WERI-Rb-1 (cell line): ENCODE data around the gene ALDH4A1.

Experiments used
- DNase-seq: peaks from one replicate; pipeline ENCODE4 v3.0.0-alpha.2; 2020
- H3K27ac ChIP-seq: fragments of 250-450 bp; sonication (Bioruptor Pico); 2 replicates; pipeline ENCODE4 v1.5.1; 2020; ENCODE audit warnings: mild to moderate bottlenecking, moderate library complexity
- H3K27me3 ChIP-seq: fragments of 250-450 bp; sonication (Bioruptor Pico); 2 replicates; pipeline ENCODE4 v1.5.1; 2021; ENCODE audit warnings: mild to moderate bottlenecking, low read depth, moderate library complexity; ENCODE audit not compliant: insufficient read depth, severe bottlenecking
- H3K36me3 ChIP-seq: fragments of 250-450 bp; sonication (Bioruptor Pico); 2 replicates; pipeline ENCODE4 v1.5.1; 2020; ENCODE audit warnings: mild to moderate bottlenecking, moderate library complexity
- H3K4me3 ChIP-seq: 2 replicates; pipeline ENCODE4 v1.5.1; 2011; ENCODE audit warnings: low read depth, mild to moderate bottlenecking, control low read depth, low read length
- H3K9me3 ChIP-seq: fragments of 250-450 bp; sonication (Bioruptor Pico); 2 replicates; pipeline ENCODE4 v1.5.1; 2021; ENCODE audit warnings: mild to moderate bottlenecking, moderate library complexity; ENCODE audit not compliant: severe bottlenecking
- CTCF ChIP-seq: IDR thresholded peaks from 2 replicates; pipeline ENCODE4 v1.5.1; 2011; ENCODE audit warnings: low read depth, mild to moderate bottlenecking, control low read depth, inconsistent platforms, low read length

Gene ALDH4A1

GRCh38 chr1:18931730-18932129, 29.4 kb upstream of the ALDH4A1 start:
- Histone ChIP-seq H3K27ac (no peak overlapping the region), H3K4me3 (no peak overlapping the region), H3K9me3 (no peaks in the 10 kb centered on the region), H3K27me3 (no peaks in the 10 kb centered on the region), H3K36me3 (no peaks in the 10 kb centered on the region)
- DNase-seq: no peak
- TF ChIP-seq CTCF: no peak

- Histone ChIP-seq H3K9me3 (no peaks in the 10 kb centered on the region), H3K4me3 (no peak overlapping the region), H3K36me3 (no peaks in the 10 kb centered on the region), H3K27ac (no peak overlapping the region), H3K27me3 (no peaks in the 10 kb centered on the region)
- no peak for TF ChIP-seq CTCF
- no peak for DNase-seq
Measured at GRCh38 chr1:18929686-18930085, 27.3 kb upstream of the ALDH4A1 start.

- Histone ChIP-seq H3K27ac (no peak overlapping the region), H3K27me3 (no peaks in the 10 kb centered on the region), H3K9me3 (no peaks in the 10 kb centered on the region), H3K36me3 (no peaks in the 10 kb centered on the region), H3K4me3 (no peak overlapping the region)
- TF ChIP-seq CTCF: no peak
- DNase-seq: no peak
Measured at GRCh38 chr1:18928985-18929384, 26.6 kb upstream of the ALDH4A1 start.

GRCh38 chr1:18928406-18928805, 26.1 kb upstream of the ALDH4A1 start:
- DNase-seq: no peak
- no peak for TF ChIP-seq CTCF
- no peaks in the 10 kb centered on the region for H3K27me3 ChIP-seq
- H3K27ac ChIP-seq: no peak overlapping the region
- no peak overlapping the region for H3K4me3 ChIP-seq
- no peaks in the 10 kb centered on the region for H3K36me3 ChIP-seq
- H3K9me3 ChIP-seq: no peaks in the 10 kb centered on the region

- Histone ChIP-seq H3K9me3 (no peaks in the 10 kb centered on the region), H3K27ac (no peak overlapping the region), H3K27me3 (no peaks in the 10 kb centered on the region), H3K36me3 (no peaks in the 10 kb centered on the region), H3K4me3 (no peak overlapping the region)
- DNase-seq: no peak
- TF ChIP-seq CTCF: no peak
Measured at GRCh38 chr1:18927654-18928272, 25.4 kb upstream of the ALDH4A1 start.

- DNase-seq: no peak
- Histone ChIP-seq H3K4me3 (no peak overlapping the region), H3K27me3 (no peaks in the 10 kb centered on the region), H3K27ac (no peak overlapping the region), H3K36me3 (no peaks in the 10 kb centered on the region), H3K9me3 (no peaks in the 10 kb centered on the region)
- no peak for TF ChIP-seq CTCF
Measured at GRCh38 chr1:18927082-18927653, 24.8 kb upstream of the ALDH4A1 start.
